Lower lobe of right lung (tissue), 2 donors: ENCODE measurements around the gene JAG2. TPM values are rescaled to one million over a fixed set of nuclear protein-coding genes. Genes with fewer than 3 reads are reported as not detected.

ENCODE experiments used
- ATAC-seq, 2 donors: fragments of 200-7000 bp; cut with Tn5 transposase; one replicate each; pipeline ENCODE4 v1.9.1; 2020 to 2022; ENCODE audit warnings: mild to moderate bottlenecking in 2 of 2, moderate library complexity in 2 of 2
- DNase-seq: peaks from one replicate; pipeline ENCODE4 v3.0.0-alpha.2; 2020
- H3K27ac ChIP-seq: fragments of 200-600 bp; one replicate; pipeline ENCODE4 v1.8.0; 2022
- H3K27me3 ChIP-seq: fragments of 200-600 bp; one replicate; pipeline ENCODE4 v1.8.0; 2022; ENCODE audit warnings: low read depth
- H3K36me3 ChIP-seq: fragments of 200-600 bp; one replicate; pipeline ENCODE4 v1.8.0; 2022; ENCODE audit warnings: mild to moderate bottlenecking
- H3K4me1 ChIP-seq: fragments of 200-600 bp; one replicate; pipeline ENCODE4 v1.8.0; 2022
- H3K4me3 ChIP-seq: fragments of 200-600 bp; one replicate; pipeline ENCODE4 v1.8.0; 2022; ENCODE audit warnings: mild to moderate bottlenecking
- H3K9me3 ChIP-seq: fragments of 200-600 bp; one replicate; pipeline ENCODE4 v1.8.0; 2022
- intact Hi-C: fragments of 100-400 bp; cut with DNase I; formaldehyde crosslinking; loops from one replicate; pipeline ENCODE4 v1.11.0; 2022
- total RNA-seq: library from RNA; stranded (reverse); fragmentation: NEBNext Ultra II Directional; extraction: Animal tissue kit (Norgen Biotek cat#: 25700); gene quantifications from one replicate; pipeline ENCODE4 v1.2.1, GENCODE V29; 2021
- TF ChIP-seq, protein P1 (sequence below): fragments of 200-600 bp; IDR thresholded peaks from one replicate; pipeline ENCODE4 v1.8.0; 2022; ENCODE audit warnings: antibody characterized with exemption, mild to moderate bottlenecking
- donor health status: DM: no; HTN: yes; CAD: no; lungs with severe emphysema.

Gene JAG2
- total RNA-seq, 1 donor from 2014 or later: 29.2 TPM

GRCh38 chr14:105153331-105153731 lies 15.2 kb downstream of the JAG2 start:
- TF ChIP-seq, protein P1, sequence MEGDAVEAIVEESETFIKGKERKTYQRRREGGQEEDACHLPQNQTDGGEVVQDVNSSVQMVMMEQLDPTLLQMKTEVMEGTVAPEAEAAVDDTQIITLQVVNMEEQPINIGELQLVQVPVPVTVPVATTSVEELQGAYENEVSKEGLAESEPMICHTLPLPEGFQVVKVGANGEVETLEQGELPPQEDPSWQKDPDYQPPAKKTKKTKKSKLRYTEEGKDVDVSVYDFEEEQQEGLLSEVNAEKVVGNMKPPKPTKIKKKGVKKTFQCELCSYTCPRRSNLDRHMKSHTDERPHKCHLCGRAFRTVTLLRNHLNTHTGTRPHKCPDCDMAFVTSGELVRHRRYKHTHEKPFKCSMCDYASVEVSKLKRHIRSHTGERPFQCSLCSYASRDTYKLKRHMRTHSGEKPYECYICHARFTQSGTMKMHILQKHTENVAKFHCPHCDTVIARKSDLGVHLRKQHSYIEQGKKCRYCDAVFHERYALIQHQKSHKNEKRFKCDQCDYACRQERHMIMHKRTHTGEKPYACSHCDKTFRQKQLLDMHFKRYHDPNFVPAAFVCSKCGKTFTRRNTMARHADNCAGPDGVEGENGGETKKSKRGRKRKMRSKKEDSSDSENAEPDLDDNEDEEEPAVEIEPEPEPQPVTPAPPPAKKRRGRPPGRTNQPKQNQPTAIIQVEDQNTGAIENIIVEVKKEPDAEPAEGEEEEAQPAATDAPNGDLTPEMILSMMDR: no peak
- Histone ChIP-seq H3K27ac (peak overlapping the region; percentile 56), H3K27me3 (no peaks in the 10 kb centered on the region), H3K9me3 (no peaks in the 10 kb centered on the region), H3K4me3 (no peak overlapping the region), H3K4me1 (peaks cover 5% of the 10 kb centered on the region), H3K36me3 (peaks cover 12% of the 10 kb centered on the region)
- DNase-seq (no peak), ATAC-seq (peak; percentile 20 to 21)
- intact Hi-C loops: no loop called here

DNA sequence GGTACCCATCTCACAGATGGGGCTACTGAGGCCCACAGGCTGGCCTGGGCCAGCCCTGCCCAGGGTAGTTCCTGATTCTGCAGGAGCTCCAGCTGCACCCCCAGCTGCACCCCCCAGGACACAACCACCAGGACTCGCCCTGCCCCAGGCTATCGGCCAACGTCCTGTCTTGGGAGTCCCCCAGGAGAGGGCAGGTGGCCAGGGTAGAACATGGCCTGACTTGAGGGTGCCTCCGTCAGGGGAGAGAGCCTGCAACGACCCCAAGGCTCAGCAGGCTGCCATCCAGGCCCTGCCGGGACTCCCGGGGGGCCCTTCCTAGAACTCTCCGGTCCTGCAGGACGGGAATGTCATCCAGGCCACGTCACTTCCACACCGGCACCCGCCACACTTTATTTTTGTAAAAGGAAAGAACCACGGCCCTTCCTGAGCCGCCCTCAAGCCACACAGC lies 15.8 kb downstream of the JAG2 start:
- H3K27me3 ChIP-seq: no peaks in the 10 kb centered on the region
- no peaks in the 10 kb centered on the region for H3K9me3 ChIP-seq
- peak overlapping the region; percentile 56 for H3K27ac ChIP-seq
- peaks cover 5% of the 10 kb centered on the region for H3K4me1 ChIP-seq
- DNase-seq: peak; percentile 44
- ATAC-seq: no peak
- H3K36me3 ChIP-seq: peaks cover 14% of the 10 kb centered on the region
- intact Hi-C loops: no loop called here
- H3K4me3 ChIP-seq: no peak overlapping the region
- TF ChIP-seq, protein P1: no peak

- TF ChIP-seq, protein P1: no peak
- H3K4me1 ChIP-seq: peaks cover 5% of the 10 kb centered on the region
- H3K27ac ChIP-seq: peak overlapping the region; percentile 56
- ATAC-seq (no peak), DNase-seq (peak; percentile 42)
- intact Hi-C loops: no loop called here
- no peaks in the 10 kb centered on the region for H3K9me3 ChIP-seq
- H3K27me3 ChIP-seq: no peaks in the 10 kb centered on the region
- no peak overlapping the region for H3K4me3 ChIP-seq
- peaks cover 17% of the 10 kb centered on the region for H3K36me3 ChIP-seq
These were observed 16.5 kb downstream of the JAG2 start for GRCh38 chr14:105151838-105152793.

DNA sequence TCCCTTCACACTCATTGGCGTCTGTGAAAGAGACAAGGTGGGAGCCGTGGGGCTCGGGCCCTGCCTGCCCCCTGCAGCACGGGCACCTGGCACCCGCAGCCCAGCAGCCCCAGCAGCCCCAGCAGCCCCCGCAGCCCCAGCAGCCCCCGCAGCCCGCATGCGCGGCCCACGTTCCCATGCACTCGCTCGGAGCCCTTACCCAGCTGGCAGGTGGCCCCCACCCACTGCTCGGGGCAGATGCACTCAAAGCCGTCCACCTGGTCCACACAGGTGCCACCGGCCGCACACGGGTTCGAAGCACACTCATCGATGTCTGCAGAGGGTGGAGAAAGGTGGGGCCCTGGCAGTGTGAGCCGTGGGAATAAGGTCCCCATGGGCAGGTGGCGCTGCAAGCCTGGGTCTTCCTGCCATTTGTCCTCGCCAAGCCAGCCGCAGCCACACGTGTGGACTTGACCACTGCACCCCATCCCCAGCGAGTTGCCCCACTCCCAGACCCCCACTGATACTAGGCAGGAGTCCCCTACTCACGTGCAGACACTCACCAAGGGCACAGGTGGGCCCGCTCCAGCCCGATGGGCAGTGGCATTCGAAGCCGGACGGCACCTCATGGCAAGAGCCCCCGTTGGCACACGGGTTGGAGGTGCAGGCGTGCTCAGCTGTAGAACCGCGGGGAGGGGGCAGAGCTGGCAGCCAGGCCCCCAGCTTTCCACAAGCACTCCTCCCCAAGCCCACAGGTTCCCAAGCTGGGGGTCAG lies 17.3 kb downstream of the JAG2 start:
- no peak overlapping the region for H3K27ac ChIP-seq
- ATAC-seq (no peak), DNase-seq (peak; percentile 45)
- intact Hi-C loops: no loop called here
- no peaks in the 10 kb centered on the region for H3K27me3 ChIP-seq
- no peaks in the 10 kb centered on the region for H3K9me3 ChIP-seq
- H3K36me3 ChIP-seq: peaks cover 24% of the 10 kb centered on the region
- TF ChIP-seq, protein P1: no peak
- H3K4me1 ChIP-seq: peaks cover 5% of the 10 kb centered on the region
- no peak overlapping the region for H3K4me3 ChIP-seq

GRCh38 chr14:105150368-105151083 lies 18.1 kb downstream of the JAG2 start:
- DNase-seq (peak; percentile 43), ATAC-seq (no peak)
- no peaks in the 10 kb centered on the region for H3K9me3 ChIP-seq
- H3K4me1 ChIP-seq: peaks cover 5% of the 10 kb centered on the region
- no peaks in the 10 kb centered on the region for H3K27me3 ChIP-seq
- H3K4me3 ChIP-seq: no peak overlapping the region
- H3K36me3 ChIP-seq: peaks cover 24% of the 10 kb centered on the region
- TF ChIP-seq, protein P1: no peak
- H3K27ac ChIP-seq: no peak overlapping the region
- intact Hi-C loops: no loop called here
